SK-N-SH treated with all-trans-retinoic acid at 6 μM for 48 hours (cell line): Measurements from ENCODE around the gene TMEM208.

Experiments
- GLIS3 ChIP-seq: fragments of 250-450 bp; sonication (Bioruptor Pico); IDR thresholded peaks from 2 replicates; pipeline ENCODE4 v1.5.0; 2020; ENCODE audit warnings: mild to moderate bottlenecking, moderate library complexity
- PATZ1 ChIP-seq: fragments of 250-450 bp; sonication (Bioruptor Pico); IDR thresholded peaks from 2 replicates; pipeline ENCODE4 v1.8.0; 2020; ENCODE audit warnings: mild to moderate bottlenecking, moderate library complexity, borderline replicate concordance
- POU6F1 ChIP-seq: fragments of 250-450 bp; sonication (Bioruptor Pico); IDR thresholded peaks from 2 replicates; pipeline ENCODE4 v1.8.0; 2021; ENCODE audit warnings: low read depth, mild to moderate bottlenecking, moderate library complexity, borderline replicate concordance
- RARB ChIP-seq: fragments of 250-450 bp; sonication (Bioruptor Pico); IDR thresholded peaks from 2 replicates; pipeline ENCODE4 v1.8.0; 2021; ENCODE audit warnings: mild to moderate bottlenecking, moderate library complexity
- ZFP30 ChIP-seq: fragments of 450-650 bp; formaldehyde crosslinking; IDR thresholded peaks from 2 replicates; pipeline ENCODE4 v1.5.0; 2022; ENCODE audit warnings: mild to moderate bottlenecking, moderate library complexity
- ZNF70 ChIP-seq: fragments of 450-650 bp; formaldehyde crosslinking; IDR thresholded peaks from 2 replicates; pipeline ENCODE4 v1.5.0; 2020; ENCODE audit warnings: mild to moderate bottlenecking, moderate library complexity
- TF ChIP-seq, protein P1 (sequence below): fragments of 250-450 bp; sonication (Bioruptor Pico); IDR thresholded peaks from 2 replicates; pipeline ENCODE4 v1.5.1; 2021; ENCODE audit warnings: mild to moderate bottlenecking, moderate library complexity

DNA sequence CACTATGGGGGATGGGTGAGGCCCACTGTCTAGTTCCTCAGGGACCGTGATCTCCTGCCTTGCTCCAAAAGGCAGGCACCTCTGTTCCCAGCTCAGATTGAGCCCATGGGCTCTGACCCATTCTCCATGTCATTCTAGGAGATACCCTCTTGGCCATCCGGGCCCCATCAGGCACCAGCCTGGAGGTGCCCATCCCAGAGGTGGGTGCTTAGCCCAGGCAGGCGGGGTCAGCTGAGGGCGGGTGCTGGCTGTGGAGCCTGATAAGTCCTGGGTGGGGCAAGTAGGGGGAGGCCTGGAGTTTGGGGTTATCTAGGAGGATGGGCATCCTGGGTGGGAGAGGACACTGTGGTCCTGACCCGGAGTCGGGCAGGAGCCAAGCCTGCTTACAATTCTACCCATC is 32.7 kb upstream of the TMEM208 start:
- TF ChIP-seq GLIS3 = no peak
- TF ChIP-seq RARB (CRISPR knock-in tag) = no peak
- no peak for TF ChIP-seq ZNF70
- no peak for TF ChIP-seq PATZ1 (CRISPR knock-in tag)
- no peak for TF ChIP-seq ZFP30 (CRISPR knock-in tag)
- TF ChIP-seq, protein P1, sequence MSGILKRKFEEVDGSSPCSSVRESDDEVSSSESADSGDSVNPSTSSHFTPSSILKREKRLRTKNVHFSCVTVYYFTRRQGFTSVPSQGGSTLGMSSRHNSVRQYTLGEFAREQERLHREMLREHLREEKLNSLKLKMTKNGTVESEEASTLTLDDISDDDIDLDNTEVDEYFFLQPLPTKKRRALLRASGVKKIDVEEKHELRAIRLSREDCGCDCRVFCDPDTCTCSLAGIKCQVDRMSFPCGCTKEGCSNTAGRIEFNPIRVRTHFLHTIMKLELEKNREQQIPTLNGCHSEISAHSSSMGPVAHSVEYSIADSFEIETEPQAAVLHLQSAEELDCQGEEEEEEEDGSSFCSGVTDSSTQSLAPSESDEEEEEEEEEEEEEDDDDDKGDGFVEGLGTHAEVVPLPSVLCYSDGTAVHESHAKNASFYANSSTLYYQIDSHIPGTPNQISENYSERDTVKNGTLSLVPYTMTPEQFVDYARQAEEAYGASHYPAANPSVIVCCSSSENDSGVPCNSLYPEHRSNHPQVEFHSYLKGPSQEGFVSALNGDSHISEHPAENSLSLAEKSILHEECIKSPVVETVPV (CRISPR knock-in tag) = no peak
- TF ChIP-seq POU6F1 = no peak
